ENCODE results near the gene PAQR6.

The PAQR6 gene

GRCh38 chr1:156193488-156194299 lies 54.2 kb downstream of the PAQR6 start, which contains the start of gene SLC25A44:
TSS of gene SLC25A44 (plus strand) at chr1:156194104. CDS start at chr1:156199848, 5,744 bp downstream.
- peak; percentile 99 for DNase-seq
